SK-N-SH treated with all-trans-retinoic acid at 6 μM for 48 hours (cell line): ENCODE data around the gene SP100.

Source experiments
- ATAC-seq: fragments of 200-7000 bp; cut with Tn5 transposase; 3 replicates; pipeline ENCODE4 v1.9.1; 2020; ENCODE audit warnings: mild to moderate bottlenecking, moderate library complexity
- ARNTL ChIP-seq: fragments of 450-650 bp; formaldehyde crosslinking; IDR thresholded peaks from 2 replicates; pipeline ENCODE4 v1.5.0; 2020; ENCODE audit warnings: low read depth, mild to moderate bottlenecking, moderate library complexity, borderline replicate concordance
- BACH2 ChIP-seq: fragments of 250-450 bp; sonication (Bioruptor Pico); IDR thresholded peaks from 2 replicates; pipeline ENCODE4 v1.9.0; 2021; ENCODE audit warnings: mild to moderate bottlenecking, borderline replicate concordance
- CREB5 ChIP-seq: fragments of 250-450 bp; sonication (Bioruptor Pico); IDR thresholded peaks from 2 replicates; pipeline ENCODE4 v1.5.1; 2020; ENCODE audit warnings: low read depth, mild to moderate bottlenecking, moderate library complexity
- CSDC2 ChIP-seq: fragments of 250-450 bp; sonication (Bioruptor Pico); IDR thresholded peaks from 2 replicates; pipeline ENCODE4 v1.5.0; 2020; ENCODE audit warnings: mild to moderate bottlenecking, moderate library complexity
- ESRRG ChIP-seq: fragments of 250-450 bp; sonication (Bioruptor Pico); IDR thresholded peaks from 2 replicates; pipeline ENCODE4 v1.6.1; 2021; ENCODE audit warnings: mild to moderate bottlenecking
- GLIS3 ChIP-seq: fragments of 250-450 bp; sonication (Bioruptor Pico); IDR thresholded peaks from 2 replicates; pipeline ENCODE4 v1.5.0; 2020; ENCODE audit warnings: mild to moderate bottlenecking, moderate library complexity
- ISL1 ChIP-seq: fragments of 250-450 bp; sonication (Bioruptor Pico); IDR thresholded peaks from 2 replicates; pipeline ENCODE4 v2.1.2; 2022; ENCODE audit warnings: mild to moderate bottlenecking, moderate library complexity
- OSR1 ChIP-seq: fragments of 250-450 bp; sonication (Bioruptor Pico); IDR thresholded peaks from 2 replicates; pipeline ENCODE4 v1.8.0; 2022; ENCODE audit warnings: moderate library complexity, mild to moderate bottlenecking, inconsistent platforms
- PATZ1 ChIP-seq: fragments of 250-450 bp; sonication (Bioruptor Pico); IDR thresholded peaks from 2 replicates; pipeline ENCODE4 v1.8.0; 2020; ENCODE audit warnings: mild to moderate bottlenecking, moderate library complexity, borderline replicate concordance
- PPARA ChIP-seq: fragments of 250-450 bp; sonication (Bioruptor Pico); IDR thresholded peaks from 2 replicates; pipeline ENCODE4 v1.5.0; 2020; ENCODE audit warnings: mild to moderate bottlenecking, borderline replicate concordance
- RARB ChIP-seq: fragments of 250-450 bp; sonication (Bioruptor Pico); IDR thresholded peaks from 2 replicates; pipeline ENCODE4 v1.8.0; 2021; ENCODE audit warnings: mild to moderate bottlenecking, moderate library complexity
- SNAI2 ChIP-seq: fragments of 250-450 bp; sonication (Bioruptor Pico); IDR thresholded peaks from 2 replicates; pipeline ENCODE4 v1.5.0; 2020; ENCODE audit warnings: mild to moderate bottlenecking, moderate library complexity
- TCF4 ChIP-seq: fragments of 250-450 bp; sonication (Bioruptor Pico); IDR thresholded peaks from 2 replicates; pipeline ENCODE4 v1.8.0; 2021; ENCODE audit warnings: mild to moderate bottlenecking, moderate library complexity, borderline replicate concordance
- TOX ChIP-seq: fragments of 250-450 bp; sonication (Bioruptor Pico); IDR thresholded peaks from 2 replicates; pipeline ENCODE4 v1.8.0; 2021; ENCODE audit warnings: mild to moderate bottlenecking, moderate library complexity, borderline replicate concordance
- TSHZ2 ChIP-seq: fragments of 250-450 bp; sonication (Bioruptor Pico); IDR thresholded peaks from 2 replicates; pipeline ENCODE4 v1.5.0; 2020; ENCODE audit warnings: mild to moderate bottlenecking, moderate library complexity
- ZC3H10 ChIP-seq: fragments of 250-450 bp; sonication (Bioruptor Pico); IDR thresholded peaks from 2 replicates; pipeline ENCODE4 v1.5.1; 2021; ENCODE audit warnings: mild to moderate bottlenecking, moderate library complexity
- ZFP3 ChIP-seq: fragments of 250-450 bp; sonication (Bioruptor Pico); IDR thresholded peaks from 2 replicates; pipeline ENCODE4 v1.5.0; 2020; ENCODE audit warnings: mild to moderate bottlenecking, moderate library complexity
- ZFP30 ChIP-seq: fragments of 450-650 bp; formaldehyde crosslinking; IDR thresholded peaks from 2 replicates; pipeline ENCODE4 v1.5.0; 2022; ENCODE audit warnings: mild to moderate bottlenecking, moderate library complexity
- ZNF565 ChIP-seq: fragments of 450-650 bp; formaldehyde crosslinking; conservative IDR thresholded peaks from 2 replicates; pipeline ENCODE4 v1.5.0; 2020; ENCODE audit warnings: low read depth, mild to moderate bottlenecking, moderate library complexity
- ZNF70 ChIP-seq: fragments of 450-650 bp; formaldehyde crosslinking; IDR thresholded peaks from 2 replicates; pipeline ENCODE4 v1.5.0; 2020; ENCODE audit warnings: mild to moderate bottlenecking, moderate library complexity
- ZNF8 ChIP-seq: fragments of 450-650 bp; formaldehyde crosslinking; IDR thresholded peaks from 2 replicates; pipeline ENCODE4 v1.5.0; 2020; ENCODE audit warnings: mild to moderate bottlenecking, moderate library complexity
- TF ChIP-seq, protein P1 (sequence below): fragments of 250-450 bp; sonication (Bioruptor Pico); IDR thresholded peaks from 2 replicates; pipeline ENCODE4 v1.8.0; 2021; ENCODE audit warnings: low read depth, mild to moderate bottlenecking, moderate library complexity, borderline replicate concordance
- TF ChIP-seq, protein P2 (sequence below): fragments of 250-450 bp; sonication (Bioruptor Pico); IDR thresholded peaks from 2 replicates; pipeline ENCODE4 v1.5.1; 2021; ENCODE audit warnings: mild to moderate bottlenecking, moderate library complexity

The SP100 gene

DNA sequence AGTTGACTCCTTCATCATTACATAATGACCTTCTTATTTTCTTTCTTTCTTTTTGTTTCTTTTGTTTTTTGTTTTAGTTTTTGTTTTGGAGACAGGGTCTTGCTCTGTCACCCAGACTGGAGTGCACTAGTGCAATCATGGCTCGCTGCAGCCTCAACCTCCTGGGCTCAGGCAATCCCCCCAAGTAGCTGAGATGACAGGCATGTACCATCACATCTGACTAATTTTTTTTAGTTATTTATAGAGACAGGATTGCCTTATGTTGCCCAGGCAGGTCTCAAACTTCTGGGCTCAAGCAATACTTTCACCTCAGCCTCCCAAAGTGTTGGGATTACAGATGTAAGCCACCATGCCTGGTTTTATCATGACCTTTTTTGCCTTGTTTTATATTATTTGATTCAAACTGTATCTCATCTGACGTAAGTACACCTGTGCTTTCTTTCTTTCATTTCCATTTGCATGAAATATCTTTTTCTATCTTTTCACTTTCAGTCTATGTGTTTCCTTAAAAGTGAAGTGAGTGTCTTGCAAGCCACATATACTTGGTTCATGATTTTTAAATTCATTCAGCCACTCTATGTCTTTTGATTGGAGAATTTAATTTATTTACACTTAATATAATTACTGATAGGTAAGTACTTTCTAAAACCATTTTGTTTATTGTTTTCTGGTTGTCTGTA is 39.1 kb downstream of the SP100 start:
- no peak for ATAC-seq
- no peak for TF ChIP-seq ISL1
- TF ChIP-seq ZNF565 (CRISPR knock-in tag): no peak
- TF ChIP-seq ZNF8 (CRISPR knock-in tag): no peak
- no peak for TF ChIP-seq GLIS3 (CRISPR knock-in tag)
- TF ChIP-seq TOX (CRISPR knock-in tag): no peak
- no peak for TF ChIP-seq ZFP30
- TF ChIP-seq OSR1 (CRISPR knock-in tag): no peak
- no peak for TF ChIP-seq ARNTL (CRISPR knock-in tag)
- no peak for TF ChIP-seq ZC3H10 (CRISPR knock-in tag)
- TF ChIP-seq PPARA (CRISPR knock-in tag): no peak
- TF ChIP-seq BACH2 (CRISPR knock-in tag): no peak
- TF ChIP-seq PATZ1 (CRISPR knock-in tag): no peak
- TF ChIP-seq RARB (CRISPR knock-in tag): no peak
- TF ChIP-seq, protein P1, sequence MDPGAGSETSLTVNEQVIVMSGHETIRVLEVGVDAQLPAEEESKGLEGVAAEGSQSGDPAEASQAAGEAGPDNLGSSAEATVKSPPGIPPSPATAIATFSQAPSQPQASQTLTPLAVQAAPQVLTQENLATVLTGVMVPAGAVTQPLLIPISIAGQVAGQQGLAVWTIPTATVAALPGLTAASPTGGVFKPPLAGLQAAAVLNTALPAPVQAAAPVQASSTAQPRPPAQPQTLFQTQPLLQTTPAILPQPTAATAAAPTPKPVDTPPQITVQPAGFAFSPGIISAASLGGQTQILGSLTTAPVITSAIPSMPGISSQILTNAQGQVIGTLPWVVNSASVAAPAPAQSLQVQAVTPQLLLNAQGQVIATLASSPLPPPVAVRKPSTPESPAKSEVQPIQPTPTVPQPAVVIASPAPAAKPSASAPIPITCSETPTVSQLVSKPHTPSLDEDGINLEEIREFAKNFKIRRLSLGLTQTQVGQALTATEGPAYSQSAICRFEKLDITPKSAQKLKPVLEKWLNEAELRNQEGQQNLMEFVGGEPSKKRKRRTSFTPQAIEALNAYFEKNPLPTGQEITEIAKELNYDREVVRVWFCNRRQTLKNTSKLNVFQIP: no peak
- TF ChIP-seq ZNF70 (CRISPR knock-in tag): no peak
- no peak for TF ChIP-seq SNAI2
- no peak for TF ChIP-seq CSDC2 (CRISPR knock-in tag)
- no peak for TF ChIP-seq ESRRG (CRISPR knock-in tag)
- TF ChIP-seq, all 23 proteins: peak for 0

DNA sequence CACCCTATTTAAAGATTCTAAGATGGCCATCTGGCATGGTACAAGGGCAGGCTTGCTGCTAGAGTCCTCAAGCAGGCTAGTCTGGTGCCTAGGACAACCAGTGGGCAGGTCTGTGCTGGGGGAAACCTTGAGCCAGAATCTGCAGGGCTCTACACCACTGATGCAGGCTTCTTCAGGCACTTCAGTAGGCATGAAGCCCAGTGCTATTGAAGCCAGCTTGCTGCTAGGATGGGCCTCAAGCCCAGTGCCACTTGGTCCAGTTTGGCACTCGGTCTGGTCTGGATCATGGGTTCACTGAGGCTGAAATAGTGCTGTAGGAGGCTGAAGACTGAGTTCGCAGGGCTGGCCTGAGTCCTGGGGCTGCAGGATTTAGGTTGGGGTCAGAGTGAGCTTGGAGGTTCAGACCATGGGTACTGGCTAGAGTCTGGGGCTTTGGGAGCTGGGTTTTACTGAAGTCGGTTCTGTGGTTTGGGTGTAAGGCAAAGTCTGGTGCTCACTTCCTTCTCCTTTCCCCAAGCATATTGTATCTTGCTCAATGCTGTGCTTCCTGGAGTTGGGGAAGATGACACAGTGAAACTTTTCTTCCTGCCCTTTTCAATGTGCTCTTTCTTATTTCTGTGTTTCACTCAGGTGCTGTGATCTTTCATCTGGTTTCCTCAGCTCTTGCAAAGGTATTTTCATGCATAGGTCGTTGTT is 41.2 kb downstream of the SP100 start:
- no peak for ATAC-seq
- no peak for TF ChIP-seq ARNTL (CRISPR knock-in tag)
- TF ChIP-seq ZFP30: no peak
- no peak for TF ChIP-seq ZC3H10 (CRISPR knock-in tag)
- TF ChIP-seq PPARA (CRISPR knock-in tag): no peak
- no peak for TF ChIP-seq ISL1
- TF ChIP-seq ESRRG (CRISPR knock-in tag): no peak
- no peak for TF ChIP-seq SNAI2
- no peak for TF ChIP-seq BACH2 (CRISPR knock-in tag)

- no peak for ATAC-seq
- TF ChIP-seq RARB (CRISPR knock-in tag) (no peak), ZNF70 (CRISPR knock-in tag) (no peak), ARNTL (CRISPR knock-in tag) (no peak), BACH2 (CRISPR knock-in tag) (no peak), ISL1 (no peak), CREB5 (CRISPR knock-in tag) (no peak), TOX (CRISPR knock-in tag) (no peak), SNAI2 (no peak), OSR1 (CRISPR knock-in tag) (no peak), PATZ1 (CRISPR knock-in tag) (no peak), ZFP3 (no peak), TSHZ2 (CRISPR knock-in tag) (no peak), ZC3H10 (CRISPR knock-in tag) (no peak), TCF4 (no peak), ZNF8 (CRISPR knock-in tag) (no peak)
- TF ChIP-seq, protein P1: no peak
- TF ChIP-seq, protein P2, sequence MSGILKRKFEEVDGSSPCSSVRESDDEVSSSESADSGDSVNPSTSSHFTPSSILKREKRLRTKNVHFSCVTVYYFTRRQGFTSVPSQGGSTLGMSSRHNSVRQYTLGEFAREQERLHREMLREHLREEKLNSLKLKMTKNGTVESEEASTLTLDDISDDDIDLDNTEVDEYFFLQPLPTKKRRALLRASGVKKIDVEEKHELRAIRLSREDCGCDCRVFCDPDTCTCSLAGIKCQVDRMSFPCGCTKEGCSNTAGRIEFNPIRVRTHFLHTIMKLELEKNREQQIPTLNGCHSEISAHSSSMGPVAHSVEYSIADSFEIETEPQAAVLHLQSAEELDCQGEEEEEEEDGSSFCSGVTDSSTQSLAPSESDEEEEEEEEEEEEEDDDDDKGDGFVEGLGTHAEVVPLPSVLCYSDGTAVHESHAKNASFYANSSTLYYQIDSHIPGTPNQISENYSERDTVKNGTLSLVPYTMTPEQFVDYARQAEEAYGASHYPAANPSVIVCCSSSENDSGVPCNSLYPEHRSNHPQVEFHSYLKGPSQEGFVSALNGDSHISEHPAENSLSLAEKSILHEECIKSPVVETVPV (CRISPR knock-in tag): no peak
Measured at GRCh38 chr2:230457793-230458192, 41.8 kb downstream of the SP100 start.
